Breast epithelium (tissue), 3 donors: ENCODE data around the gene ARL6IP1.
"Not testable (repeated sequence)": the region's sequence is repeated elsewhere in the genome, so short reads cannot be mapped to it uniquely, and the experiment has no call there.

Source experiments
- POLR2A ChIP-seq: fragments of 450-650 bp; IDR thresholded peaks from one replicate; pipeline ENCODE4 v1.6.1; 2016; ENCODE audit warnings: antibody characterized with exemption, mild to moderate bottlenecking, moderate library complexity
- TF ChIP-seq, protein P1 (sequence below), 3 donors: fragments of 450-650 bp; IDR thresholded peaks; one replicate each; pipeline ENCODE4 v1.5.1; 2016 to 2017; ENCODE audit warnings: antibody characterized with exemption in 3 of 3, mild to moderate bottlenecking in 3 of 3, moderate library complexity in 3 of 3

DNA sequence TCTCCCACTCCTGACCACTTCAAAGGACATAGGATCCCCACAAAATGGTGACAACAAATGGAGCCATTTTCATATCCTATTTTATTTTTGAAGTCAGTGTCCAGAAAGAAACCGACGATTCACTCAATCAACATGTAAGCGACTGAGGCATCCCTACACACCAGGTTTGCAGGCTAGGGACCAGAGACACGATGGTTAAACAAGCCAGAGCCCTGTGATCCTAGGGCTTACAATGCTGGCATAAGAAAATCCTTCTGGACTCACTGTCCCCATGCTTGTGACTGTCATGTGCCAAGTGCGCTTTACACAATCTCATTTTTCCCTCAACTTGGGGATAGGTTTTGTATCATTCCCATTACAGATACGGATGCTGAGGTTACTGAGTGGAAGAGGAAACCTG, 20.1 kb downstream of the ARL6IP1 start:
- TF ChIP-seq, protein P1, sequence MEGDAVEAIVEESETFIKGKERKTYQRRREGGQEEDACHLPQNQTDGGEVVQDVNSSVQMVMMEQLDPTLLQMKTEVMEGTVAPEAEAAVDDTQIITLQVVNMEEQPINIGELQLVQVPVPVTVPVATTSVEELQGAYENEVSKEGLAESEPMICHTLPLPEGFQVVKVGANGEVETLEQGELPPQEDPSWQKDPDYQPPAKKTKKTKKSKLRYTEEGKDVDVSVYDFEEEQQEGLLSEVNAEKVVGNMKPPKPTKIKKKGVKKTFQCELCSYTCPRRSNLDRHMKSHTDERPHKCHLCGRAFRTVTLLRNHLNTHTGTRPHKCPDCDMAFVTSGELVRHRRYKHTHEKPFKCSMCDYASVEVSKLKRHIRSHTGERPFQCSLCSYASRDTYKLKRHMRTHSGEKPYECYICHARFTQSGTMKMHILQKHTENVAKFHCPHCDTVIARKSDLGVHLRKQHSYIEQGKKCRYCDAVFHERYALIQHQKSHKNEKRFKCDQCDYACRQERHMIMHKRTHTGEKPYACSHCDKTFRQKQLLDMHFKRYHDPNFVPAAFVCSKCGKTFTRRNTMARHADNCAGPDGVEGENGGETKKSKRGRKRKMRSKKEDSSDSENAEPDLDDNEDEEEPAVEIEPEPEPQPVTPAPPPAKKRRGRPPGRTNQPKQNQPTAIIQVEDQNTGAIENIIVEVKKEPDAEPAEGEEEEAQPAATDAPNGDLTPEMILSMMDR (IDR thresholded peaks at IDR 0.05), result not testable (repeated sequence)
- TF ChIP-seq POLR2A, result not testable (repeated sequence)
